ENCODE measurements around the gene TRAF3. TPM values are rescaled to one million over a fixed set of nuclear protein-coding genes. Genes with fewer than 3 reads are reported as not detected.

Gene TRAF3

GRCh38 chr14:102958461-102958860, 181.2 kb downstream of the TRAF3 start:
- Histone ChIP-seq H4K5ac (ENCODE audit: low read length) (no peak overlapping the region), H2AK5ac (ENCODE audit: low read length) (no peak overlapping the region), H3K79me2 (ENCODE audit: control insufficient read depth, insufficient read depth, low read length) (no peaks in the 10 kb centered on the region), H3K56ac (ENCODE audit: low read length) (no peak overlapping the region), H3K4me2 (ENCODE audit: low read length) (no peak overlapping the region), H2BK5ac (ENCODE audit: low read length) (no peak overlapping the region), H3K4ac (ENCODE audit: low read depth, low read length) (no peak overlapping the region), H3K36me3 (ENCODE audit: control insufficient read depth, insufficient read depth, low read length) (peaks cover 12% of the 10 kb centered on the region), H3K79me1 (ENCODE audit: low read length) (no peaks in the 10 kb centered on the region), H3K9ac (ENCODE audit: low read length) (no peak overlapping the region), H2BK120ac (ENCODE audit: low read depth, low read length) (no peak overlapping the region), H2BK15ac (replicated peaks; ENCODE audit: low read depth) (no peak overlapping the region), H3K4me3 (ENCODE audit: low read length) (no peak overlapping the region), H3K18ac (ENCODE audit: low read length) (no peak overlapping the region), H3K27ac (ENCODE audit: low read depth, low read length) (no peak overlapping the region), H3K4me1 (ENCODE audit: control insufficient read depth, low read depth, low read length) (peaks cover 3% of the 10 kb centered on the region), H3K27me3 (ENCODE audit: insufficient read depth, low read length, poor library complexity) (no peaks in the 10 kb centered on the region), H4K8ac (ENCODE audit: low read depth, low read length) (no peak overlapping the region), H3K23ac (ENCODE audit: low read length) (no peak overlapping the region)
- no CpG with 5 or more reads among the region's 10 CpGs for WGBS (ENCODE audit: extremely low coverage, insufficient coverage, low lambda C conversion rate)
- no peak for DNase-seq

Small RNAs within 50 kb of the gene (small RNA-seq; reads per million reads assigned to genes)
- not detected for gene RNU6-1316P (ENCODE audit: insufficient read depth)
